Erythroblast (primary cell): ENCODE data around the gene EIF6.
"Not testable (repeated sequence)": the region's sequence is repeated elsewhere in the genome, so short reads cannot be mapped to it uniquely, and the experiment has no call there.

Source experiments
- DNase-seq, 2 experiments: peaks; one replicate each; lab custom pipeline; 2025; lab: John Stamatoyannopoulos, UW
- GATA1 ChIP-seq: IDR thresholded peaks from 2 replicates; pipeline ENCODE4 v1.6.1; 2011; ENCODE audit warnings: low read depth, mild to moderate bottlenecking, control low read depth, low read length, moderate library complexity
- POLR2A ChIP-seq: IDR thresholded peaks from 2 replicates; pipeline ENCODE4 v1.6.1; 2011; ENCODE audit warnings: mild to moderate bottlenecking, low read length

The EIF6 gene

GRCh38 chr20:35274172-35275092 is 10.1 kb downstream of the EIF6 start:
- no peak for TF ChIP-seq GATA1
- no peak for TF ChIP-seq POLR2A
- DNase-seq, result no peak

- TF ChIP-seq POLR2A (no peak), GATA1 (no peak)
- no peak for DNase-seq
These were observed 11.0 kb downstream of the EIF6 start for GRCh38 chr20:35273449-35274171.

- DNase-seq, result no peak
- TF ChIP-seq POLR2A, result no peak
- no peak for TF ChIP-seq GATA1
These were observed 12.7 kb downstream of the EIF6 start for GRCh38 chr20:35271904-35272303.

GRCh38 chr20:35271073-35271882 is 13.3 kb downstream of the EIF6 start:
- TF ChIP-seq POLR2A (no peak), GATA1 (no peak)
- DNase-seq, result peak; percentile 54 to 73

DNA sequence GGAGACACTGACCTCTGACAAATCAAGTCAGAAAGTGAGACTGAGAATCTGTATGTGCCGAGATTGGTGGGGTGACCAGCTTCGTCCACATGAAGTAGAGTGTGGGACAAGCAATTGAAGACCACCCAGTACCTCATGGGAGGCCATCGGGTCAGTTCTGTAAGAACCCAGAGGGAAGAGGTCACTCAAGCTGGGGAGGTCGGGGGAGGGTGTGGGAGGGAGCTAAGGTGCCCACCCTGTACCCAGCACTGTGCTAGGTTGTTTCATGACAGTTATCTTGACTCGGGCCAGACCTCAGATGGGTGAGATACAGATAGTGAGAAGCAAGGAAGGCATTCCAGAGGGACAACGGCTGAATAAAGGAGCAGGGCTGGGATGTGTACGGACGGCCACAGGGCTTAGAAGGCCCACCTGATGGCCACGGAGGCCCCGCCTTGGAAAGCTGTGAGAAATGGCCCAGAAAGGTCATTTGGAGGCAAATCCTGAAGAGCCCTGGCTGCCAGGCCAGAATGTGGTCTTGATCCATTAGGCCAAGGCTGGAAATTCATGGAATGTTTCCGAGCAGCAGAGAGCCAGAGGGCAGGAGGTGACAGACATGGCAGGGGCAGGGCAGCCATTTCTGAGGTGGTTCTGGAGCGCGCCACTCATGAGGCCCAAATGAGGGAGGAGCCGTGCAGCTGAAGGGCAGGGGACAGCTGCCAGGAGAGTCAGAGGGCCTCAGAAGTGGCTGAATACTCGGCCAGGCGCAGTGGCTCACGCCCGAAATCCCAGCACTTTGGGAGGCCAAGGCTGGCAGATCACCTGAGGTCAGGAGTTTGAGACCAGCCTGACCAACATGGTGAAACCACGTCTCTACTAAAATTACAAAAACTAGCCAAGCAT is 14.3 kb downstream of the EIF6 start:
- no peak for DNase-seq
- TF ChIP-seq POLR2A (no peak), GATA1 (no peak)

GRCh38 chr20:35269055-35269781 is 15.4 kb downstream of the EIF6 start:
- TF ChIP-seq POLR2A (no peak), GATA1 (no peak)
- DNase-seq, result peak; percentile 54 to 75

DNA sequence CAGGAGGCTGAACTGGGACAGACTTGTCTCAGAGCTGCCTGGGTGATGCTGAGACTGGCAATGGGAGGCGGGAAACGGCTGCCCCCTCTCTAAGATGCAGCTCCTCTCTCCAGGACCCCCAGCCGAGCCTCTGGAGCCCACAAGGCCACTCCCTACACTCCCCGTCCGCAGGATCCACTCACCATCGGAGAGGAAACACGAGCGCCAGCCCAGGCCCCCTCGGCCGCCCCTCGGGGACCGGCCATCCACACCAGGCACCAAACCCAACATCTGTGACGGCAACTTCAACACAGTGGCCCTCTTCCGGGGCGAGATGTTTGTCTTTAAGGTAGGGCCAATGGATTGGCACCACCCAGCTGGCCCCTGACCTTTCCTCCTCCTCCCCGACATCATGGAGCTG is 17.5 kb downstream of the EIF6 start:
- DNase-seq, result no peak
- TF ChIP-seq GATA1, result no peak
- no peak for TF ChIP-seq POLR2A

DNA sequence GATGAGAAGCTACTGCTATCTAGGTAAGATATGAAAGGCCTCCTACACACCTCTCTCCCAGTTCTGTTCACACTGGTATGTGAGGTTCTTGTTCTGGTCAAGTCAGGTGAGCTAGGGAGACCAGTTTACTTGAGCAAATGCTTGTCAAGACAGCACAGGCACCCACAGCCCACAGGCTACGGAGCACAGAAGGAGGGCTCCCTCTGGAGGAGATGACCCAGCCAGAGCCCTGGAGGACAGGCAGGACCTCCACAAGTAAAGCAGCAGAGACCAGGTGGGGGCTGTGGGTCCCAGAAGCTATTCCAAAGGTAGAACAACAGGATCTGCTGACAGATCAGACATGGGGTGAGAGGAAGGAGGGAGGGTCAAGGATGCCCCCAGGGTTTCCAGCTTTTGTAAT is 19.8 kb downstream of the EIF6 start:
- DNase-seq, result peak in 1 of 2 experiments; percentile 15
- TF ChIP-seq GATA1 (no peak), POLR2A (no peak)

DNA sequence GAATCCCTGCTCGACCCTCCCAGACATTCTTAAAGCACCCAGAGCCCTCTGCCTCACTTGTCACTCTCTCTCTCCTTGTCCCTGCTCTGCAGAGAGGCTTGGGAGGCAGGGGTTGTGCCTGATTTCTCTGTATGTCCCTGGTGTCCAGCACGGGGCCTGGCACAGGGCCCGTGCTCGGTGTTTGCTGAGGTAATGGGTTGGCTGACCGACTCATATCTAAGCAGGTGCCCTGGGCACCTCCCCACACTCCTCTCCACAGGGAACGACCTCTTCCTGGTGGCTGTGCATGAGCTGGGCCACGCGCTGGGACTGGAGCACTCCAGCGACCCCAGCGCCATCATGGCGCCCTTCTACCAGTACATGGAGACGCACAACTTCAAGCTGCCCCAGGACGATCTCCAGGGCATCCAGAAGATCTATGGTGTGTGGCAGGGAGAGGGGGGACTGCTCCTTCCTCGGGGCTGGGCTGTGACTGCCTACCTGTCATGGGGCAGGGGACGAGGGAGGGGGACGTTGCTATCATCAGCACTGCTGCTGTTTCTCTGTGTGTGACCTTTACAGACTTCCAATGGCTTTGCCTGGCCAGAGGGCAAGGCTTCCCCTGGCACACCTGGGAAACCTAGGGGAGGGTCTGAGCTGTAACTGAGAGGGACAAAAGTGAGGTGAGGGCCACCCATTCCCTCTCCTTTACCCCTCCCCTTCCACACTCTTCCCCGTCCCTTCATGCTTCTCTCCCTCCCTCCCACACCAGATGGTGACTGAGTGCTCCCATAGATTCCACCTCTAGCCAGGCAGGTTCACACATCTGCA is 20.8 kb downstream of the EIF6 start:
- DNase-seq, result no peak
- TF ChIP-seq POLR2A (no peak), GATA1 (no peak)

- not testable (repeated sequence) for DNase-seq
These were observed 21.6 kb downstream of the EIF6 start for GRCh38 chr20:35262731-35263531.

DNA sequence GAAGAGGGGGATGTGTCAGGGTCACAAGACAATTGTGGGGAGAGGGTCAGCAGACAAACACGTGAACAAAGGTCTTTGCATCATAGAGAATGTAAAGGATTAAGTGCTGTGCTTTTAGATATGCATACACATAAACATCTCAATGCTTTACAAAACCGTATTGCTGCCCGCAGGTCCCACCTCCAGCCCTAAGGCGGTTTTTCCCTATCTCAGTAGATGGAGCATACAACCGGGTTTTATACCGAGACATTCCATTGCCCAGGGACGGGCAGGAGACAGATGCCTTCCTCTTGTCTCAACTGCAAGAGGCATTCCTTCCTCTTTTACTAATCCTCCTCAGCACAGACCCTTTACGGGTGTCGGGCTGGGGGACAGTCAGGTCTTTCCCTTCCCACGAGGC is 22.3 kb downstream of the EIF6 start:
- not testable (repeated sequence) for DNase-seq
